ENCODE results near the gene FOXF1. TPM values are rescaled to one million over a fixed set of nuclear protein-coding genes. Genes with fewer than 3 reads are reported as not detected.

FOXF1 gene
- total and polyA plus RNA-seq, 4 donors, result 12.2 to 34.4 (median 19.1) TPM

DNA sequence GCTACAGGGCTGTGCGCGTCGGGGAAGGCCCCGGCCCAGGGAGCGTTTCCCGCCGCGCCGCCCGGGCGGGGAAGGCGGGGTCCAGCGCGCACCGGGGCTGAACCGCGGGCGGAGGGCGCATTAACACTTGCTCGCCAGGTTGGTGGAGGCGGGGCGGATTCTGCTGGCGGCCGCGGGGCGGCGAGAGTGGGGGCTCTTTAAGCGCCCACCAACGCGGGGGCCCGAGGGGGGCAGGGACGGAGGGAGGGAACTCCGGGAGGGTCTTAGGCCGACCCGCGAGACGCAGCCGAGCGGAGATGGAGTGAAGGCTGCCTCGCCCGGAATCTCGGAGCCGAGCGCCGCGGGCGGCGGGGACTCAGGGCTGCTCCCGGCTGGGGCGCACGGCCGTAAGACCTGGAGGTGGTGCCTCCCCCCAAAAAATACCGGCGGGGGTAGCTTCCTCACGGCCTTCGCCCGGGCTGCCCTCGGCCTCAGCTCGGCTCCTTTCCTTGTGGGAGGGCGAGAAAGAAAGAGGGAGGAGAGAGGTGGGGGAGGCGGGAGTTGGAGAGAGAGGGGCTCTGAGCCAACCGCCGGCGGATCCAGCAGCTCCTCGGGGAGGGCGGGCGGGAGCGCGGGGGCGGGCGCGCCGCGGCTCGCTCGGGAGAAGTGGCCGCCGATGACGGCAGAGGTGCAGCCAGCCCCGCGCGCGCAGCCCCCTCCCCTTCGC, 415 bp upstream of the FOXF1 start:
- peaks cover 0 to 2% (median 0%) of the 10 kb centered on the region in 4 donors for H3K9me3 ChIP-seq (ENCODE audit: control insufficient read depth in 4 of 4, insufficient read depth in 3 of 4, low read length in 3 of 4)
- peaks cover 7 to 55% (median 10%) of the 10 kb centered on the region in 3 donors for H3K27me3 ChIP-seq (ENCODE audit: control insufficient read depth in 3 of 3, insufficient read depth in 3 of 3, low read length in 2 of 3)
- TF ChIP-seq, protein P1, sequence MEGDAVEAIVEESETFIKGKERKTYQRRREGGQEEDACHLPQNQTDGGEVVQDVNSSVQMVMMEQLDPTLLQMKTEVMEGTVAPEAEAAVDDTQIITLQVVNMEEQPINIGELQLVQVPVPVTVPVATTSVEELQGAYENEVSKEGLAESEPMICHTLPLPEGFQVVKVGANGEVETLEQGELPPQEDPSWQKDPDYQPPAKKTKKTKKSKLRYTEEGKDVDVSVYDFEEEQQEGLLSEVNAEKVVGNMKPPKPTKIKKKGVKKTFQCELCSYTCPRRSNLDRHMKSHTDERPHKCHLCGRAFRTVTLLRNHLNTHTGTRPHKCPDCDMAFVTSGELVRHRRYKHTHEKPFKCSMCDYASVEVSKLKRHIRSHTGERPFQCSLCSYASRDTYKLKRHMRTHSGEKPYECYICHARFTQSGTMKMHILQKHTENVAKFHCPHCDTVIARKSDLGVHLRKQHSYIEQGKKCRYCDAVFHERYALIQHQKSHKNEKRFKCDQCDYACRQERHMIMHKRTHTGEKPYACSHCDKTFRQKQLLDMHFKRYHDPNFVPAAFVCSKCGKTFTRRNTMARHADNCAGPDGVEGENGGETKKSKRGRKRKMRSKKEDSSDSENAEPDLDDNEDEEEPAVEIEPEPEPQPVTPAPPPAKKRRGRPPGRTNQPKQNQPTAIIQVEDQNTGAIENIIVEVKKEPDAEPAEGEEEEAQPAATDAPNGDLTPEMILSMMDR (IDR thresholded peaks at IDR 0.05; ENCODE audit: control extremely low read depth, extremely low read depth), result no peak
- ATAC-seq (ENCODE audit: insufficient read depth, low FRiP score) (peak; percentile 31), DNase-seq (peak; percentile 97 to 98 (median 98))
- no peak overlapping the region for H3K9ac ChIP-seq (ENCODE audit: insufficient read depth in 1 of 2, low read length in 2 of 2)
- peak overlapping the region; percentile 55 for H3K4me3 ChIP-seq
- 1% methylated on average over 54 to 82 of the region's 84 CpGs for WGBS, 2 donors
- H3K4me1 ChIP-seq (ENCODE audit: control insufficient read depth in 5 of 5, insufficient read depth in 5 of 5, low read length in 5 of 5), result peaks cover 0 to 27% (median 5%) of the 10 kb centered on the region in 5 donors
- peaks cover 0 to 35% (median 0%) of the 10 kb centered on the region in 4 donors for H3K36me3 ChIP-seq (ENCODE audit: control insufficient read depth in 4 of 4, insufficient read depth in 4 of 4, low read length in 4 of 4)
- H3K27ac ChIP-seq (ENCODE audit: low read depth in 1 of 2, low read length in 1 of 2), result peak overlapping the region in 1 of 2 donors; percentile 89

DNA sequence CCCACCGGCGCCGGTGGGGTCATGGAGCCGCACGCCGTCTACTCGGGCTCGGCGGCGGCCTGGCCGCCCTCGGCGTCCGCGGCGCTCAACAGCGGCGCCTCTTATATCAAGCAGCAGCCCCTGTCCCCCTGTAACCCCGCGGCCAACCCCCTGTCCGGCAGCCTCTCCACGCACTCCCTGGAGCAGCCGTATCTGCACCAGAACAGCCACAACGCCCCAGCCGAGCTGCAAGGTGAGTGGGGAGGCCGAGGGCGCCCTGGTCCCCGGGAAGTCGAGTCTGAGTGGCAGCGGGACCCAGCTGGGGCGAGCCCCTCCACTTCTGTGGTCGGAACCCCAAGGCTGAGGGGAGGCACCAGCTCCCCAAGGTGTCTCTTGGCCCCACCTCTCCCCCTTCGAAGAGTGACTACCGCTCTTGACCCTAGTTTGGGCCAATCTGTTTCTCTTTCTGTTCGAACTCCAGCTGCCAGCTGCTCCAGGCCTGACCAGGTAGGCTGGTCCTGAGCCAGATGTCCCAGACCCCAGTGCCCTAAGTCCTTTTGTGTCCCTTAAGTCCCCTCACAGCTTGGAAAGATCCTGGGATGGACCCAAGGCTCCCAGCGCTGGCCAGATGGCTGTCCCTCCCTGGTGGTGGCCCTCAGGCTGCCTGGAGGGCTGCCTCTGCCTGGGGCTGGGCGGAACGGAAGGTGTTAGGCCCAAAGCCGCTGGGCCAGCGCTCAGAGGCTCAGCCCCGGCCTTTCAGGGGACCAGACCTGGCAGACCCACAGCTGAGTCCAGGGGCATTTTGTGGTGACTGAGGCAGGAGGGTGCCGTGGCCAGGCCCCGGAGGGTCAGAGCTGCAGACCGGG, 1.2 kb downstream of the FOXF1 start:
- H3K27ac ChIP-seq (ENCODE audit: low read depth in 1 of 2, low read length in 1 of 2), result peak overlapping the region in 1 of 2 donors; percentile 88
- H3K9me3 ChIP-seq (ENCODE audit: control insufficient read depth in 4 of 4, insufficient read depth in 3 of 4, low read length in 3 of 4), result peaks cover 0 to 2% (median 0%) of the 10 kb centered on the region in 4 donors
- ATAC-seq (ENCODE audit: insufficient read depth, low FRiP score) (no peak), DNase-seq (peak in 1 of 3 donors; percentile 37)
- WGBS, 2 donors, result 10 to 15% methylated on average over 44 of the region's 44 CpGs
- H3K9ac ChIP-seq (ENCODE audit: insufficient read depth in 1 of 2, low read length in 2 of 2), result peak overlapping the region; percentile 31 to 63
- peaks cover 3 to 50% (median 14%) of the 10 kb centered on the region in 3 donors for H3K27me3 ChIP-seq (ENCODE audit: control insufficient read depth in 3 of 3, insufficient read depth in 3 of 3, low read length in 2 of 3)
- TF ChIP-seq, protein P1 (IDR thresholded peaks at IDR 0.05; ENCODE audit: control extremely low read depth, extremely low read depth), result no peak
- peak overlapping the region; percentile 82 for H3K4me3 ChIP-seq
- peaks cover 0 to 25% (median 4%) of the 10 kb centered on the region in 5 donors for H3K4me1 ChIP-seq (ENCODE audit: control insufficient read depth in 5 of 5, insufficient read depth in 5 of 5, low read length in 5 of 5)
- peaks cover 0 to 45% (median 1%) of the 10 kb centered on the region in 4 donors for H3K36me3 ChIP-seq (ENCODE audit: control insufficient read depth in 4 of 4, insufficient read depth in 4 of 4, low read length in 4 of 4)

DNA sequence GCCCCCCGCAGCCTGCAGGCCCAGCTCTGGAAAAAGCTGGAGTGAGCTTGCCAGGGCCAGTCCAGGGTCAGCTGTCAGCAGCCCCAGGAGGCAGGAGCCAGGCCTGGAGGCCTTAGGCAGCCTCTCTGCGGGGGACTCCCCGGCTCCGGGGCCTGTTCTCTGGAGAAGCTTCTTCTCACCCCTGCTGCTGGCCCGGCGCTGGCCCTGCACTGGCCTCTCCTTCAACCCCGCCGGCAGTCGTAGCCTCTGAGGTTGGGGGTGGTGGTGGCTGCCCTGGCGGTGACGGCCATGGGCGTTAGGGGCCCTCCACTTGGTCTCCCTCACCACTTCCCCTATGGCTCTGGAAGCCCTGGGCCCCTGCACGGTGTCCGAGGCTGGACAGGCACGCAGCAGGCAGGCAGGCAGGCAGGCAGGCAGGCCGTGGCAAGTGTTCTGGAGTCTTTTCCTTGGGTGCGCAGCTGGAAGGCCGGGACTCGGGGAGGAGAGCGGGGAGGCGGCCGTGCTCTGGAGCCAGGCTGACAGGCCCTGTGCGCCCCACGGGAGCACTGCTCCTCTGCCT, 2.1 kb downstream of the FOXF1 start:
- Histone ChIP-seq H3K27ac (ENCODE audit: low read depth in 1 of 2, low read length in 1 of 2) (peak overlapping the region in 1 of 2 donors; percentile 90), H3K27me3 (ENCODE audit: control insufficient read depth in 3 of 3, insufficient read depth in 3 of 3, low read length in 2 of 3) (peaks cover 3 to 45% (median 12%) of the 10 kb centered on the region in 3 donors), H3K4me1 (ENCODE audit: control insufficient read depth in 5 of 5, insufficient read depth in 5 of 5, low read length in 5 of 5) (peaks cover 0 to 25% (median 0%) of the 10 kb centered on the region in 5 donors), H3K36me3 (ENCODE audit: control insufficient read depth in 4 of 4, insufficient read depth in 4 of 4, low read length in 4 of 4) (peaks cover 0 to 45% (median 1%) of the 10 kb centered on the region in 4 donors), H3K9me3 (ENCODE audit: control insufficient read depth in 4 of 4, insufficient read depth in 3 of 4, low read length in 3 of 4) (peaks cover 0 to 2% (median 0%) of the 10 kb centered on the region in 4 donors), H3K9ac (ENCODE audit: insufficient read depth in 1 of 2, low read length in 2 of 2) (peak overlapping the region; percentile 11 to 87), H3K4me3 (peak overlapping the region; percentile 82)
- DNase-seq (peak in 2 of 3 donors; percentile 44 to 57), ATAC-seq (ENCODE audit: insufficient read depth, low FRiP score) (no peak)
- TF ChIP-seq, protein P1 (IDR thresholded peaks at IDR 0.05; ENCODE audit: control extremely low read depth, extremely low read depth), result no peak
- 3 to 10% methylated on average over 20 to 24 of the region's 24 CpGs for WGBS, 2 donors

All from lung (tissue), 12 donors.